ENCODE results near the gene PLEKHM2. TPM values are rescaled to one million over a fixed set of nuclear protein-coding genes. Genes with fewer than 3 reads are reported as not detected.

The PLEKHM2 gene
- polyA plus RNA-seq, 1 donor (not counting 4 experiments of a cell fraction or from before 2014, with no cell fraction given), result 30.0 TPM

DNA sequence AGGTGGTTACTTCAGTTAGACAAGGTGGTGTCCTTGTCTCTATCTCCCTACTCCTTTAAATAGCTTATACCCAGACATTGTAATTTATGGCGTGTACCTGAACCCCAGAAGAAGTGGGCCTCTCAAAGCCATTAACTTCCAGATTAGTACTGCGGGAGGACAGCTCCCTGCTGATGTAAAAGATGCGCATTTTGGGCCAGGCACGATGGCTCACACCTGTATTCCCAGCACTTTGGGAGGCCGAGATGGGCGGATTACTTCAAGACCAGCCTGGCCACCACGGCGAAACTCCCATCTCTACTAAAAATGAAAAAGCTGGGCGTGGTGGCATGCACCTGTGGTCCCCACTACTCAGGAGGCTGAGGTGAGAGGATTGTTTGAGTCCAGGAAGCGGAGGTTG lies 15.0 kb upstream of the PLEKHM2 start:
- Histone ChIP-seq H3K36me3 (ENCODE audit: control insufficient read depth in 2 of 2, extremely low read depth in 1 of 2, insufficient read depth in 2 of 2, low read length in 2 of 2) (no peaks in the 10 kb centered on the region), H4K20me1 (ENCODE audit: control insufficient read depth, extremely low read depth, insufficient read depth, low read length) (no peaks in the 10 kb centered on the region), H3K9me1 (ENCODE audit: control insufficient read depth, extremely low read depth, insufficient read depth, low read length) (no peaks in the 10 kb centered on the region), H3K27ac (ENCODE audit: control insufficient read depth, insufficient read depth, low read length) (no peak overlapping the region), H3K9ac (ENCODE audit: control insufficient read depth, extremely low read depth, insufficient read depth, low read length) (no peak overlapping the region), H3K4me2 (ENCODE audit: control insufficient read depth, extremely low read depth, insufficient read depth, low read depth, low read length) (no peak overlapping the region), H3K79me2 (ENCODE audit: control insufficient read depth, insufficient read depth, low read length) (no peaks in the 10 kb centered on the region), H3K27me3 (ENCODE audit: control insufficient read depth, extremely low read depth, insufficient read depth, low read length) (no peaks in the 10 kb centered on the region), H3K4me1 (ENCODE audit: control insufficient read depth, extremely low read depth, insufficient read depth, low read length) (peaks cover 1% of the 10 kb centered on the region), H2AFZ (ENCODE audit: control insufficient read depth, low read length) (no peak overlapping the region), H3K9me3 (ENCODE audit: control insufficient read depth, low read depth, low read length) (no peaks in the 10 kb centered on the region), H3K4me3 (ENCODE audit: control insufficient read depth in 2 of 3, extremely low read depth in 1 of 3, insufficient read depth in 2 of 3, low read depth in 1 of 3, low read length in 3 of 3) (no peak overlapping the region)
- no peak for FAIRE-seq
- dilution Hi-C loops (cut with MboI; ENCODE audit: extremely low pct_ligation_motif_present, low sequenced_read_pairs), result no loop called here
- DNase-seq (ENCODE audit: low read depth, low spot score), result no peak
- TF ChIP-seq, protein P1, sequence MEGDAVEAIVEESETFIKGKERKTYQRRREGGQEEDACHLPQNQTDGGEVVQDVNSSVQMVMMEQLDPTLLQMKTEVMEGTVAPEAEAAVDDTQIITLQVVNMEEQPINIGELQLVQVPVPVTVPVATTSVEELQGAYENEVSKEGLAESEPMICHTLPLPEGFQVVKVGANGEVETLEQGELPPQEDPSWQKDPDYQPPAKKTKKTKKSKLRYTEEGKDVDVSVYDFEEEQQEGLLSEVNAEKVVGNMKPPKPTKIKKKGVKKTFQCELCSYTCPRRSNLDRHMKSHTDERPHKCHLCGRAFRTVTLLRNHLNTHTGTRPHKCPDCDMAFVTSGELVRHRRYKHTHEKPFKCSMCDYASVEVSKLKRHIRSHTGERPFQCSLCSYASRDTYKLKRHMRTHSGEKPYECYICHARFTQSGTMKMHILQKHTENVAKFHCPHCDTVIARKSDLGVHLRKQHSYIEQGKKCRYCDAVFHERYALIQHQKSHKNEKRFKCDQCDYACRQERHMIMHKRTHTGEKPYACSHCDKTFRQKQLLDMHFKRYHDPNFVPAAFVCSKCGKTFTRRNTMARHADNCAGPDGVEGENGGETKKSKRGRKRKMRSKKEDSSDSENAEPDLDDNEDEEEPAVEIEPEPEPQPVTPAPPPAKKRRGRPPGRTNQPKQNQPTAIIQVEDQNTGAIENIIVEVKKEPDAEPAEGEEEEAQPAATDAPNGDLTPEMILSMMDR (optimal IDR thresholded peaks at IDR 0.05 in 1 of 3, IDR thresholded peaks at IDR 0.05 in 1 of 3, conservative IDR thresholded peaks at IDR 0.05 in 1 of 3; ENCODE audit: extremely low read depth in 1 of 3, insufficient read depth in 2 of 3, low read length in 3 of 3), result no peak
- no peak for TF ChIP-seq EZH2 (IDR thresholded peaks at IDR 0.05; ENCODE audit: low read length)

DNA sequence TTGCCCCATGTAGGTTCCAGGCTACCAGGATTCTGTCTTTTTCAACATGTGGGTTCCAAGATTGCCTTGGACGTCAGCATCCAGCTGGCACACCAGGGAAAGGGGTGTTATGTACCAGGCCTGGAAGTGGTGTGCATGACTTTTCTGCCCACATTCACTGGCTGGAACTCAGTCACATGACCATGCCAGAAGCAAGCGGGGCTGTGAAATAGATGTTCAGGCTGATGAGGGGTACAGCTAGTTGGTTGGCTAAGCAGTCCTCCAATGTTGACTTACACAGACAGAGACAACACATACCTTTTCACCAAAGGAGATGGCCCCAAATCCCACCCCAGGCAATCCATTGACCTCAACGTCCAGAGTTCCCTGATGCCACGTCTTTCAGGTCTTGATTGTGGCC lies 14.3 kb upstream of the PLEKHM2 start:
- H2AFZ ChIP-seq (ENCODE audit: control insufficient read depth, low read length), result no peak overlapping the region
- no peaks in the 10 kb centered on the region for H3K27me3 ChIP-seq (ENCODE audit: control insufficient read depth, extremely low read depth, insufficient read depth, low read length)
- H3K36me3 ChIP-seq (ENCODE audit: control insufficient read depth in 2 of 2, extremely low read depth in 1 of 2, insufficient read depth in 2 of 2, low read length in 2 of 2), result no peaks in the 10 kb centered on the region
- no peaks in the 10 kb centered on the region for H3K9me1 ChIP-seq (ENCODE audit: control insufficient read depth, extremely low read depth, insufficient read depth, low read length)
- no peak overlapping the region for H3K27ac ChIP-seq (ENCODE audit: control insufficient read depth, insufficient read depth, low read length)
- FAIRE-seq, result no peak
- DNase-seq (ENCODE audit: low read depth, low spot score), result no peak
- no peaks in the 10 kb centered on the region for H3K9me3 ChIP-seq (ENCODE audit: control insufficient read depth, low read depth, low read length)
- no peaks in the 10 kb centered on the region for H3K79me2 ChIP-seq (ENCODE audit: control insufficient read depth, insufficient read depth, low read length)
- TF ChIP-seq, protein P1 (optimal IDR thresholded peaks at IDR 0.05 in 1 of 3, IDR thresholded peaks at IDR 0.05 in 1 of 3, conservative IDR thresholded peaks at IDR 0.05 in 1 of 3; ENCODE audit: extremely low read depth in 1 of 3, insufficient read depth in 2 of 3, low read length in 3 of 3), result no peak
- no peak for TF ChIP-seq EZH2 (IDR thresholded peaks at IDR 0.05; ENCODE audit: low read length)
- no peaks in the 10 kb centered on the region for H4K20me1 ChIP-seq (ENCODE audit: control insufficient read depth, extremely low read depth, insufficient read depth, low read length)
- no peak overlapping the region for H3K9ac ChIP-seq (ENCODE audit: control insufficient read depth, extremely low read depth, insufficient read depth, low read length)
- dilution Hi-C loops (cut with MboI; ENCODE audit: extremely low pct_ligation_motif_present, low sequenced_read_pairs), result no loop called here
- no peak overlapping the region for H3K4me3 ChIP-seq (ENCODE audit: control insufficient read depth in 2 of 3, extremely low read depth in 1 of 3, insufficient read depth in 2 of 3, low read depth in 1 of 3, low read length in 3 of 3)
- H3K4me1 ChIP-seq (ENCODE audit: control insufficient read depth, extremely low read depth, insufficient read depth, low read length), result peaks cover 8% of the 10 kb centered on the region
- no peak overlapping the region for H3K4me2 ChIP-seq (ENCODE audit: control insufficient read depth, extremely low read depth, insufficient read depth, low read depth, low read length)

Data from keratinocyte (primary cell).